Astrocyte of the spinal cord (primary cell): ENCODE data around the gene PIP4K2A.

Source experiments
- DNase-seq: peaks from one replicate; pipeline ENCODE4 v3.0.0; 2011; ENCODE audit warnings: low read depth, low spot score
- H3K4me3 ChIP-seq: 2 replicates; pipeline ENCODE4 v1.5.1; 2011; ENCODE audit warnings: low read depth, mild to moderate bottlenecking, low read length, moderate library complexity
- CTCF ChIP-seq: IDR thresholded peaks from 2 replicates; pipeline ENCODE4 v1.5.1; 2012; ENCODE audit warnings: low read depth, mild to moderate bottlenecking, low read length, inconsistent platforms
- in situ Hi-C: cut with HindIII; loops from 2 replicates; pipeline ENCODE4 v1.10.0; 2017; ENCODE audit warnings: low sequenced_read_pairs

Gene PIP4K2A

GRCh38 chr10:22611425-22612115 lies 102.8 kb downstream of the PIP4K2A start:
- DNase-seq, result no peak
- in situ Hi-C loops, result no loop called here
- no peak overlapping the region for H3K4me3 ChIP-seq

GRCh38 chr10:22610610-22611009 lies 103.8 kb downstream of the PIP4K2A start:
- no peak for DNase-seq
- TF ChIP-seq CTCF, result no peak
- in situ Hi-C loops, result no loop called here
- no peak overlapping the region for H3K4me3 ChIP-seq

More at GRCh38 chr10:22611425-22612115, 102.8 kb downstream of the PIP4K2A start:
- no peak for TF ChIP-seq CTCF

DNA sequence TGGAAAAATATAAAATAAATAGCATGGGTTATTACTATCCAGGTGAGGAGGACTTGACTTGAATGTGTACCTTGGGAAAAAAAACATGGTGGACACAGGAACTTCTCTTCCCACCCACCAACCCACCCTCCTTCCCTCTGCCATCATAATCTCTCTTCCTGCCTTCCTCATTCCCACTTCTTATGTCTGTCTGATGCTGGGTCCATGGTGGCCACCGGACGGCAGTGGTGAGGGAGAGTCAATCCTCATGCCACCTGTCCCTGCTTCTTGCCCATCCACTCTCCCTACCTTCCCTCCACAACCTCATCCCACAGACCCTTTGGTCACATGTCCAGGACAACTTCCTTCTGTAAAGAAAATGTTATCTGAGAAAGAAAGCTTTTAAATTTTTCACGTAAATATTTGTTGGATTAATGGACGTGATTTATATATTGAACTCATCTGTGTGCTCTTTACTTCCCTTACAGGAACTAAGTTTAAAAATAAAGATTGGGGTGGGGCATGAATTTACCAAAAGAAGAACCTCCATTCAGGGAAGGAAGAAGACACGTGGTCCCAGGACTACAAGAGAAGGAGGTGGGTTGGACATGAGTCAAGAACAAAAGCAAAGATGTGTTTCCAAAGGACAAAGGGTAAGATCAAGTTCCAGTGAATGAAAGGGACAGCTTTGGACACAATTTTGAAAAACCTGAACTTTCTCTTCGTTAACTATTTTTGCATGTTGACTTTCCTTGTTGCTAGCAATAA lies 104.5 kb downstream of the PIP4K2A start:
- no peak overlapping the region for H3K4me3 ChIP-seq
- no peak for TF ChIP-seq CTCF
- in situ Hi-C loops, result no loop called here
- no peak for DNase-seq

DNA sequence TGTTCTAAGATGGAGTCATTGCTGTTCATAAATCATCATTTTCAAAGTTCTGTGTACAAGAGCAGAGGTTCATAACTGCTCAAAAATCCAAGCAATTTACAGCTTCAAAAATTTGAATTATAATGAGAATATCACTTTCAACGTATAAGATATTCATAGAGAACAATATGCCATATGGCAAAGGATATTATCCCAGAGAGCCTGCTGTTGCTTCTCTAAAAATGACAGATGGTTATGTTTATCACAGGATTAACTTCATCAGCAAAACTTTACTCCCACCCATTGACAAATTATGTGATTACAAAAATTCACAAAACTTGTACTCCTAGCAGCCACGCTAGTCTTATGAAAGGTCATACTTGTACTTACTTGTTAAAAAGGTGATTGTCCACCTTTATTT lies 105.1 kb downstream of the PIP4K2A start:
- in situ Hi-C loops, result no loop called here

GRCh38 chr10:22607261-22607660 lies 107.1 kb downstream of the PIP4K2A start:
- no peak for TF ChIP-seq CTCF
- in situ Hi-C loops, result no loop called here
- no peak for DNase-seq

More for the DNA sequence above, 105.1 kb downstream of the PIP4K2A start:
- no peak overlapping the region for H3K4me3 ChIP-seq
- DNase-seq, result no peak
- TF ChIP-seq CTCF, result no peak

GRCh38 chr10:22606164-22606614 lies 108.2 kb downstream of the PIP4K2A start:
- H3K4me3 ChIP-seq, result no peak overlapping the region
- in situ Hi-C loops, result no loop called here
- peak; percentile 45 for DNase-seq
- TF ChIP-seq CTCF, result no peak

More at GRCh38 chr10:22607261-22607660, 107.1 kb downstream of the PIP4K2A start:
- H3K4me3 ChIP-seq, result no peak overlapping the region
